ENCODE data around the gene CHRNB2.

GRCh38 chr1:154574716-154575115 lies 7.1 kb downstream of the CHRNB2 start:
- TF ChIP-seq CTCF (IDR thresholded peaks at IDR 0.05) (no peak), EZH2 (IDR thresholded peaks at IDR 0.05; ENCODE audit: borderline replicate concordance, insufficient read depth, low read depth, low read length, poor library complexity, severe bottlenecking) (no peak)

All from B cell (primary cell).